Measurements from ENCODE around the gene TGFBR3.

The TGFBR3 gene

GRCh38 chr1:91757763-91758460 lies 128.0 kb downstream of the TGFBR3 start:
- no peak for TF ChIP-seq CTCF (IDR thresholded peaks at IDR 0.05; ENCODE audit: unreplicated experiment in 3 of 3)
- H3K4me1 Mint-ChIP-seq, result peaks cover 60% of the 10 kb centered on the region
- no peaks in the 10 kb centered on the region for H3K9me3 Mint-ChIP-seq
- no peak overlapping the region for H3K4me3 Mint-ChIP-seq
- H3K27ac Mint-ChIP-seq, result peak overlapping the region in 2 of 3 experiments; percentile 25 to 89
- H3K36me3 Mint-ChIP-seq (ENCODE audit: low read depth), result peaks cover 17% of the 10 kb centered on the region
- H3K27me3 Mint-ChIP-seq (ENCODE audit: low read depth), result no peaks in the 10 kb centered on the region

GRCh38 chr1:91755702-91756287 lies 130.2 kb downstream of the TGFBR3 start:
- TF ChIP-seq CTCF (IDR thresholded peaks at IDR 0.05; ENCODE audit: unreplicated experiment in 3 of 3), result no peak
- no peaks in the 10 kb centered on the region for H3K27me3 Mint-ChIP-seq (ENCODE audit: low read depth)
- no peak overlapping the region for H3K4me3 Mint-ChIP-seq
- peaks cover 64% of the 10 kb centered on the region for H3K4me1 Mint-ChIP-seq
- H3K36me3 Mint-ChIP-seq (ENCODE audit: low read depth), result peaks cover 17% of the 10 kb centered on the region
- H3K9me3 Mint-ChIP-seq, result no peaks in the 10 kb centered on the region
- peak overlapping the region; percentile 58 to 85 (median 85) for H3K27ac Mint-ChIP-seq

DNA sequence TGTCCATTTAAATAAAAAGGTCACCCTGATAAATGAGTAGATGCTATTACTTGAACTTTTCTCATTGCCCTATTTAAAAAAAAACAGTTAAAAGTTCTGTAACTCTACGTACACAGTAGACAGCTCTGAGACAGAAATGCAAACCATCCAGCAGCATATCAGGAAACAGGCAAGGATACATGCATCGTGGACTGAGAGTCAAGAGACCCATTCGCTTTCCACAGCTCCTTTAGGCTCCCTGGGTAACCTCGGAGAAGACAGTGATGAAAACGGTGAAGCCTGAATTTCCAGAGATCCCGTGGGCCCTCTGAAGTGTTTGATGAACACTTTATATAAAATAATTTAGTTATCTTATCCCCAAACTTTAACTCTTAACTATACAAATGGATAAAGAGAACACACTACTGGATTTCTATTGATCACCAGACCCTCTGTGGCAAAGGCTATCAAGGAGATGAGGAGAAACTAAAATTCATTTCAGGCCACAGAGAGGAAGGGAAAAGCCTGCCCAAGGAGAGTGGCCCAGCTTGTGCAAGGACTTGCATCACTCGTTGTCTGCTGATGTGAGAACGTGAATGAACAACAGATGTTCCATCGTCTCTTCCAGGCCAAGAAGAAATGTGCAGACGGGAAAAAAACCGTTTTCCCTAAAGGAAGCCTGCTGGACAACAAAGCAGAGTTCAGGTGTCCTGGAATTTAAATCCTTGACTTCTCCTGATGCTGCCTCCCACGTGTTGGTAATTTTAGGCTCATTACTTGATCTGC lies 131.0 kb downstream of the TGFBR3 start:
- peak overlapping the region; percentile 58 to 85 (median 85) for H3K27ac Mint-ChIP-seq
- no peak for TF ChIP-seq CTCF (IDR thresholded peaks at IDR 0.05; ENCODE audit: unreplicated experiment in 3 of 3)
- no peak overlapping the region for H3K4me3 Mint-ChIP-seq
- peaks cover 65% of the 10 kb centered on the region for H3K4me1 Mint-ChIP-seq
- H3K9me3 Mint-ChIP-seq, result no peaks in the 10 kb centered on the region
- no peaks in the 10 kb centered on the region for H3K27me3 Mint-ChIP-seq (ENCODE audit: low read depth)
- H3K36me3 Mint-ChIP-seq (ENCODE audit: low read depth), result peaks cover 18% of the 10 kb centered on the region

DNA sequence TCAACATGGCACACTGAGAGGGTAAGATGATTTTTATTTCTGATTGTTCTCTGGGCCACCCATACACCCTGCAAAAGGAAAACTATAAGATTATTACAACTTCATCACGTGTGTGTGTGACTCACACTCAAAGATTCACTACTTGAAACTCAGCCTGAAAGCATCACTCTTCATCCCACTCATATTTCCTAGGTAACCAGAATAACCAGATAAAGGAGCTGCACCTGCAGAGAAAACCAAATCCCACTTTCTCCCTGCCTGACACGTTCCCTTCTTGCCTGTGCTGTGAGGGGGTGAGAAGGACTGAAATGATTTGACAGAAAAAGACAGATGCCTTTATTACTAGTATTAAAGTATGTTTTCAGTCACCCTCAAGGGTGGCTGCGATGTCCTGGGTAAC lies 131.6 kb downstream of the TGFBR3 start:
- peaks cover 23% of the 10 kb centered on the region for H3K36me3 Mint-ChIP-seq (ENCODE audit: low read depth)
- peak overlapping the region in 2 of 3 experiments; percentile 85 for H3K27ac Mint-ChIP-seq
- H3K27me3 Mint-ChIP-seq (ENCODE audit: low read depth), result no peaks in the 10 kb centered on the region
- no peak overlapping the region for H3K4me3 Mint-ChIP-seq
- peaks cover 69% of the 10 kb centered on the region for H3K4me1 Mint-ChIP-seq
- no peak for TF ChIP-seq CTCF (IDR thresholded peaks at IDR 0.05; ENCODE audit: unreplicated experiment in 3 of 3)
- no peaks in the 10 kb centered on the region for H3K9me3 Mint-ChIP-seq

DNA sequence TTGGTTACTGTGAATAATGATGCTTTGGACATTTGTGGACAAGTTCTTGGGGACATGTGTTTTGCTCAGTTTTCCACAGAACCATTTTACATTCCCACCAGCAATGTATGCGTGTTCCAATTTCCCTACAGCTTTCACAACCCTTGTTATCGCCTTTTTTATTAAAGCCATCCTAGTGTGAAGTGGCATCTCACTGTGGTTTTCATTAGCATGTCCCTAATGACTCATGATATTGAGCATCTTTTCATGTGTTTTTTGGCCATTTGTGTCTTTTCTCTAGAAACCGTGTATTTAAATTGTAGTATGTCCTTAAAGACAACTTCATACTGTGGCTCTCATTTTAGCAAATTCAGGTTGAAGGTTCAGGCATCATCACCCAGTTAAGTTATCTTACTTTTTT lies 132.1 kb downstream of the TGFBR3 start:
- Mint-ChIP-seq H3K4me1 (peaks cover 74% of the 10 kb centered on the region), H3K27me3 (ENCODE audit: low read depth) (no peaks in the 10 kb centered on the region), H3K4me3 (no peak overlapping the region), H3K27ac (peak overlapping the region in 2 of 3 experiments; percentile 85), H3K9me3 (no peaks in the 10 kb centered on the region), H3K36me3 (ENCODE audit: low read depth) (peaks cover 28% of the 10 kb centered on the region)
- TF ChIP-seq CTCF (IDR thresholded peaks at IDR 0.05; ENCODE audit: unreplicated experiment in 3 of 3), result no peak

Data from nephron (organoid).